ENCODE data around the gene CSNK2A3. TPM values are rescaled to one million over a fixed set of nuclear protein-coding genes. Genes with fewer than 3 reads are reported as not detected.

CSNK2A3 gene
- total and polyA plus RNA-seq, 3 donors from 2014 or later, result 1.5 to 4.0 (median 3.9) TPM

DNA sequence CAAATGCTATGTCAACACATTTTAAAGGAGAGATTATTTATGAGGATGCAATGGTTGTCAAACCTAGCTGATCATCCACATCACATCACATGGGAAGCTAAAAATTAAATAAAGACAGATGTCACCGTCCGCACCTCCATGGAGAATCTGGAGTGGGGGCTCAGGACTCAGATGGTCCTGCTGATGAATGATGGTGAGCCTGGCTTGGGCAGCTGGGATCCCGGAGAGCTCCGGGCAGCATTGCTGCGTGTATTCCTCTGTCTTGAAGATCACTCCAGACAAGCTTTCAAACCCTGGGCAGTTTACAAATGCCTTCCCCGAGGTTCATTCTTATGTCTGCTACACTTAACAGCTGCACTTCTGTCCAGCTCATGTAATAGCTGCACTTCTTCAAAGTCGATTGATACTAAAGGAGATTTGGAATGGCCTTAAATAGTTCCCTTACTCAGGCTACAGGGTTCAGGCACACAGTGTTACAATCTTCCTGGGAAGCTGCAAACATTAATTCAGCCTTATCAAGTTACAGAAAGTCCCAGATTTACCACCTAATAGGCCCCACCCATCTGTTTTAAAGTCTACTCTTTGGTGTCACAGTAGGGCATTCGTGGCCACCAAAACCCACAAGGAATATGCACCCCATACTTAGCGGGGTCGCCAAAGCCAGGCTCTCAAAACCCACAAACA, 34.7 kb upstream of the CSNK2A3 start:
- Histone ChIP-seq H3K4me1 (peaks cover 15% of the 10 kb centered on the region), H3K27me3 (no peaks in the 10 kb centered on the region), H3K4me3 (no peak overlapping the region), H3K36me3 (ENCODE audit: low read depth, missing control alignments) (no peaks in the 10 kb centered on the region), H3K27ac (no peak overlapping the region), H3K9me3 (no peaks in the 10 kb centered on the region)
- intact Hi-C loops (cut with DNase I; ENCODE audit: low total_unique reads), result no loop called here
- 68 to 77% methylated on average over 10 of the region's 10 CpGs for WGBS, 2 donors
- TF ChIP-seq, protein P1, sequence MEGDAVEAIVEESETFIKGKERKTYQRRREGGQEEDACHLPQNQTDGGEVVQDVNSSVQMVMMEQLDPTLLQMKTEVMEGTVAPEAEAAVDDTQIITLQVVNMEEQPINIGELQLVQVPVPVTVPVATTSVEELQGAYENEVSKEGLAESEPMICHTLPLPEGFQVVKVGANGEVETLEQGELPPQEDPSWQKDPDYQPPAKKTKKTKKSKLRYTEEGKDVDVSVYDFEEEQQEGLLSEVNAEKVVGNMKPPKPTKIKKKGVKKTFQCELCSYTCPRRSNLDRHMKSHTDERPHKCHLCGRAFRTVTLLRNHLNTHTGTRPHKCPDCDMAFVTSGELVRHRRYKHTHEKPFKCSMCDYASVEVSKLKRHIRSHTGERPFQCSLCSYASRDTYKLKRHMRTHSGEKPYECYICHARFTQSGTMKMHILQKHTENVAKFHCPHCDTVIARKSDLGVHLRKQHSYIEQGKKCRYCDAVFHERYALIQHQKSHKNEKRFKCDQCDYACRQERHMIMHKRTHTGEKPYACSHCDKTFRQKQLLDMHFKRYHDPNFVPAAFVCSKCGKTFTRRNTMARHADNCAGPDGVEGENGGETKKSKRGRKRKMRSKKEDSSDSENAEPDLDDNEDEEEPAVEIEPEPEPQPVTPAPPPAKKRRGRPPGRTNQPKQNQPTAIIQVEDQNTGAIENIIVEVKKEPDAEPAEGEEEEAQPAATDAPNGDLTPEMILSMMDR (IDR thresholded peaks at IDR 0.05), result no peak
- TF ChIP-seq POLR2A (IDR thresholded peaks at IDR 0.05), result no peak
- no peak for DNase-seq

GRCh38 chr11:11387207-11387606, 34.2 kb upstream of the CSNK2A3 start:
- Histone ChIP-seq H3K27ac (no peak overlapping the region), H3K27me3 (no peaks in the 10 kb centered on the region), H3K4me1 (peaks cover 15% of the 10 kb centered on the region), H3K4me3 (no peak overlapping the region), H3K36me3 (ENCODE audit: low read depth, missing control alignments) (no peaks in the 10 kb centered on the region), H3K9me3 (no peaks in the 10 kb centered on the region)
- TF ChIP-seq, protein P1 (IDR thresholded peaks at IDR 0.05), result no peak
- intact Hi-C loops (cut with DNase I; ENCODE audit: low total_unique reads), result no loop called here
- WGBS, 2 donors, result 84 to 88% methylated on average over 4 of the region's 4 CpGs
- no peak for DNase-seq

DNA sequence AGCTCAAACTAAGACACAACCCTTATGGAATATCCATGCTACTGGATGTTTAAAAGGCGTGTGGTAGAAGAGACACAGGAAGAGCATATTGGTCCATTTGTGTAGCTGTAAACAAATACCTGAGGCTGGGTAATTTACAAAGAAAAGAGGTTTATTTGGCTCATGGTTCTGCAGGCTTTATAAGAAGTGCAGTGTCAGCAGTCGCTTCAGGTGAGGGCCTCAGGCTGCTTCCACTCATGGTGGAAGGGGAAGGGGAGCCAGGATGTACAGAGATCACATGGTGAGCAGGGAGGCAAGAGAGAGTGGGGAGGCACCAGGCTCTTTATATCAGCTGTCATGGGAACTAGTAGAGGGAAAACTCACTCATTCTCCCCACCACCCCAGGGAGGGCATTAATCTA, 31.8 kb upstream of the CSNK2A3 start:
- no peak for TF ChIP-seq POLR2A (IDR thresholded peaks at IDR 0.05)
- TF ChIP-seq, protein P1 (IDR thresholded peaks at IDR 0.05), result no peak
- 97 to 100% methylated on average over 2 of the region's 2 CpGs for WGBS, 2 donors
- Histone ChIP-seq H3K27ac (no peak overlapping the region), H3K4me3 (no peak overlapping the region), H3K27me3 (no peaks in the 10 kb centered on the region), H3K36me3 (ENCODE audit: low read depth, missing control alignments) (no peaks in the 10 kb centered on the region), H3K9me3 (no peaks in the 10 kb centered on the region), H3K4me1 (peaks cover 15% of the 10 kb centered on the region)
- no peak for DNase-seq
- intact Hi-C loops (cut with DNase I; ENCODE audit: low total_unique reads), result no loop called here

GRCh38 chr11:11383995-11384394, 30.9 kb upstream of the CSNK2A3 start:
- Histone ChIP-seq H3K36me3 (ENCODE audit: low read depth, missing control alignments) (no peaks in the 10 kb centered on the region), H3K27ac (no peak overlapping the region), H3K27me3 (no peaks in the 10 kb centered on the region), H3K4me1 (peaks cover 10% of the 10 kb centered on the region), H3K4me3 (no peak overlapping the region), H3K9me3 (no peaks in the 10 kb centered on the region)
- DNase-seq, result no peak
- intact Hi-C loops (cut with DNase I; ENCODE audit: low total_unique reads), result no loop called here
- WGBS, 2 donors, result 86 to 96% methylated on average over 2 of the region's 2 CpGs
- TF ChIP-seq POLR2A (IDR thresholded peaks at IDR 0.05), result no peak
- TF ChIP-seq, protein P1 (IDR thresholded peaks at IDR 0.05), result no peak
